Stimulated activated CD8-positive, alpha-beta memory T cell treated with anti-CD3 and anti-CD28 coated beads, Interleukin-15, amount 100 ng/mL, for 1 hour (primary cell): ENCODE results near the gene TMEM247.

Experiments
- DNase-seq: peaks from one replicate; pipeline ENCODE4 v3.0.0-alpha.2; 2020; ENCODE audit warnings: low read depth

Gene TMEM247

GRCh38 chr2:46479265-46479664, at the start of gene TMEM247:
TMEM247 (plus strand) TSS chr2:46479565.
- DNase-seq: no peak

GRCh38 chr2:46430413-46430812, 49.0 kb upstream of the TMEM247 start:
- DNase-seq: no peak

GRCh38 chr2:46430992-46431391, 48.4 kb upstream of the TMEM247 start:
- no peak for DNase-seq

- DNase-seq: no peak
Measured at GRCh38 chr2:46431481-46432235, 47.7 kb upstream of the TMEM247 start.

- no peak for DNase-seq
Measured at GRCh38 chr2:46434851-46435273, 44.5 kb upstream of the TMEM247 start.

GRCh38 chr2:46435353-46435752, 44.0 kb upstream of the TMEM247 start:
- no peak for DNase-seq

GRCh38 chr2:46435796-46436360, 43.5 kb upstream of the TMEM247 start:
- DNase-seq: no peak

GRCh38 chr2:46436800-46437199, 42.6 kb upstream of the TMEM247 start:
- DNase-seq: no peak

GRCh38 chr2:46438102-46438501, 41.3 kb upstream of the TMEM247 start:
- no peak for DNase-seq

- no peak for DNase-seq
Measured at GRCh38 chr2:46438794-46439193, 40.6 kb upstream of the TMEM247 start.

- DNase-seq: no peak
Measured at GRCh38 chr2:46439582-46439981, 39.8 kb upstream of the TMEM247 start.

GRCh38 chr2:46441838-46442712, 37.3 kb upstream of the TMEM247 start:
- no peak for DNase-seq

- DNase-seq: no peak
Measured at GRCh38 chr2:46444732-46445131, 34.6 kb upstream of the TMEM247 start.

GRCh38 chr2:46445556-46445955, 33.8 kb upstream of the TMEM247 start:
- no peak for DNase-seq

GRCh38 chr2:46446871-46447568, 32.3 kb upstream of the TMEM247 start:
- DNase-seq: no peak

- no peak for DNase-seq
Measured at GRCh38 chr2:46447649-46448048, 31.7 kb upstream of the TMEM247 start.

GRCh38 chr2:46448111-46448510, 31.3 kb upstream of the TMEM247 start:
- DNase-seq: no peak

GRCh38 chr2:46448641-46449040, 30.7 kb upstream of the TMEM247 start:
- DNase-seq: no peak

- DNase-seq: no peak
Measured at GRCh38 chr2:46449700-46450099, 29.7 kb upstream of the TMEM247 start.

GRCh38 chr2:46451131-46451711, 28.1 kb upstream of the TMEM247 start:
- DNase-seq: no peak

- no peak for DNase-seq
Measured at GRCh38 chr2:46456789-46457188, 22.6 kb upstream of the TMEM247 start.
